ENCODE measurements around the gene CHCHD6.

DNA sequence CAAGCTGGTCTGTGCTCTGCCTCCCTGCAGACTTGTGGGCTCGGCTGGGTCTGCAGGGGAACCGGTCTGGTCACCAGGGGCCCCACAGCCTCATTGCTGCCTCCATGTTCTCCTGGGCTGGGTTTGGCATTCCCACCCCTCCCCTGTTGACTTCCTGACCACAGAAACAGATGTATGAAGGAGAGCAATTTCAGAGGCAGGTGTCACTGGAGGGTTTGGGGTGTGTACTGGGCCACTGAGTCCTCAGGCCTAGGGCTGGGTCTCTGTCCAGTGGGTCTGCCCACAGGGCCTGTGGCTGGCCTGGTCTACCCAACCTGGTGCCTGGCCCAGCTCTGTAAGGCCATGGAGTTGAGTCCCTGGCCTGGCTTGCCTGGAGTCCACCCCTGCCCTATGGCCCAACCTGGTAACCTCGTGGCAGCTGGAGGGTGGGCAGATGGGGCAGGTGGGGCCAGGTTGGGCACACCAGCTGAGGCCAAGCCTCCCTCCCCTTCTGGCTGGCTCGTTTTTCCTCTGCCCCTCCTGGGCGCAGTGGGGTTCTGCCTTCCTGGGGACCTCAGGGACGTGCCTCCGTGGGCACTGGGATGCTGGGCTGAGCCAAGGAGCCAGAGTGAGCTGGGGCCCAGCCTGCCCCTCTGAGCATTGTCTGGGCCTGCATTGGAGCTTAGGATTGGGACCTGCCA lies 299.7 kb downstream of the CHCHD6 start:
- TF ChIP-seq, protein P1, sequence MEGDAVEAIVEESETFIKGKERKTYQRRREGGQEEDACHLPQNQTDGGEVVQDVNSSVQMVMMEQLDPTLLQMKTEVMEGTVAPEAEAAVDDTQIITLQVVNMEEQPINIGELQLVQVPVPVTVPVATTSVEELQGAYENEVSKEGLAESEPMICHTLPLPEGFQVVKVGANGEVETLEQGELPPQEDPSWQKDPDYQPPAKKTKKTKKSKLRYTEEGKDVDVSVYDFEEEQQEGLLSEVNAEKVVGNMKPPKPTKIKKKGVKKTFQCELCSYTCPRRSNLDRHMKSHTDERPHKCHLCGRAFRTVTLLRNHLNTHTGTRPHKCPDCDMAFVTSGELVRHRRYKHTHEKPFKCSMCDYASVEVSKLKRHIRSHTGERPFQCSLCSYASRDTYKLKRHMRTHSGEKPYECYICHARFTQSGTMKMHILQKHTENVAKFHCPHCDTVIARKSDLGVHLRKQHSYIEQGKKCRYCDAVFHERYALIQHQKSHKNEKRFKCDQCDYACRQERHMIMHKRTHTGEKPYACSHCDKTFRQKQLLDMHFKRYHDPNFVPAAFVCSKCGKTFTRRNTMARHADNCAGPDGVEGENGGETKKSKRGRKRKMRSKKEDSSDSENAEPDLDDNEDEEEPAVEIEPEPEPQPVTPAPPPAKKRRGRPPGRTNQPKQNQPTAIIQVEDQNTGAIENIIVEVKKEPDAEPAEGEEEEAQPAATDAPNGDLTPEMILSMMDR (IDR thresholded peaks at IDR 0.05): no peak
- no peak for TF ChIP-seq POLR2A (IDR thresholded peaks at IDR 0.05)
